DOHH2 (cell line): Measurements from ENCODE around the gene L3MBTL4.

Experiments
- H3F3A ChIP-seq: fragments of 200-600 bp; sonication (generic), shearing (Covaris generic); 2 replicates; pipeline ENCODE4 v1.6.0; 2016; ENCODE audit warnings: antibody characterized with exemption, mild to moderate bottlenecking; ENCODE audit not compliant: control insufficient read depth, insufficient read depth
- H3K27ac ChIP-seq: fragments of 200-600 bp; sonication (generic); 2 replicates; pipeline ENCODE4 v1.5.1; 2014; ENCODE audit warnings: low read depth, mild to moderate bottlenecking, low read length, moderate library complexity
- H3K27me3 ChIP-seq: fragments of 200-600 bp; sonication (generic); 2 replicates; pipeline ENCODE4 v1.6.1; 2014; ENCODE audit warnings: mild to moderate bottlenecking, low read length, mixed read lengths; ENCODE audit not compliant: control insufficient read depth
- H3K36me3 ChIP-seq: fragments of 200-600 bp; sonication (generic); 2 replicates; pipeline ENCODE4 v1.6.1; 2014; ENCODE audit warnings: mild to moderate bottlenecking, low read length, moderate library complexity, mixed read lengths; ENCODE audit not compliant: control insufficient read depth
- H3K4me1 ChIP-seq: fragments of 200-600 bp; sonication (generic); 2 replicates; pipeline ENCODE4 v1.6.1; 2014; ENCODE audit warnings: mild to moderate bottlenecking, low read length, mixed read lengths; ENCODE audit not compliant: control insufficient read depth
- H3K4me2 ChIP-seq: fragments of 200-600 bp; sonication (generic); 2 replicates; pipeline ENCODE4 v1.6.0; 2014; ENCODE audit warnings: mild to moderate bottlenecking, low read length, moderate library complexity
- H3K4me3 ChIP-seq: fragments of 200-600 bp; sonication (generic); 2 replicates; pipeline ENCODE4 v1.5.1; 2014; ENCODE audit warnings: mild to moderate bottlenecking, low read length, mixed read lengths
- H3K79me2 ChIP-seq: fragments of 200-600 bp; sonication (generic); 2 replicates; pipeline ENCODE4 v1.6.1; 2014; ENCODE audit warnings: mild to moderate bottlenecking, low read length, mixed read lengths; ENCODE audit not compliant: control insufficient read depth
- H3K9me2 ChIP-seq: fragments of 200-600 bp; sonication (generic); replicated peaks from 2 replicates; pipeline ENCODE4 v1.6.1; 2014; ENCODE audit warnings: mild to moderate bottlenecking, low read length, mixed read lengths; ENCODE audit not compliant: control insufficient read depth
- H3K9me3 ChIP-seq: fragments of 200-600 bp; sonication (generic); 2 replicates; pipeline ENCODE4 v1.6.1; 2014; ENCODE audit warnings: antibody characterized with exemption, low read length, mixed read lengths; ENCODE audit not compliant: control insufficient read depth, insufficient read depth
- H4K20me1 ChIP-seq: fragments of 200-600 bp; sonication (generic); 2 replicates; pipeline ENCODE4 v1.6.0; 2014; ENCODE audit warnings: low read depth, mild to moderate bottlenecking, antibody characterized with exemption, low read length, moderate library complexity; ENCODE audit not compliant: control insufficient read depth, insufficient read depth
- CTCF ChIP-seq: fragments of 200-600 bp; sonication (generic); IDR thresholded peaks from one replicate; pipeline ENCODE4 v1.5.1; 2014; ENCODE audit warnings: antibody characterized with exemption, mild to moderate bottlenecking, low read depth, low read length; ENCODE audit not compliant: poor library complexity, severe bottlenecking
- EZH2phosphoT487 ChIP-seq: fragments of 200-600 bp; sonication (generic); IDR thresholded peaks from 2 replicates; pipeline ENCODE4 v1.6.1; 2017; ENCODE audit warnings: borderline replicate concordance, mild to moderate bottlenecking, antibody characterized with exemption, low read length, moderate library complexity, mixed read lengths

Gene L3MBTL4

DNA sequence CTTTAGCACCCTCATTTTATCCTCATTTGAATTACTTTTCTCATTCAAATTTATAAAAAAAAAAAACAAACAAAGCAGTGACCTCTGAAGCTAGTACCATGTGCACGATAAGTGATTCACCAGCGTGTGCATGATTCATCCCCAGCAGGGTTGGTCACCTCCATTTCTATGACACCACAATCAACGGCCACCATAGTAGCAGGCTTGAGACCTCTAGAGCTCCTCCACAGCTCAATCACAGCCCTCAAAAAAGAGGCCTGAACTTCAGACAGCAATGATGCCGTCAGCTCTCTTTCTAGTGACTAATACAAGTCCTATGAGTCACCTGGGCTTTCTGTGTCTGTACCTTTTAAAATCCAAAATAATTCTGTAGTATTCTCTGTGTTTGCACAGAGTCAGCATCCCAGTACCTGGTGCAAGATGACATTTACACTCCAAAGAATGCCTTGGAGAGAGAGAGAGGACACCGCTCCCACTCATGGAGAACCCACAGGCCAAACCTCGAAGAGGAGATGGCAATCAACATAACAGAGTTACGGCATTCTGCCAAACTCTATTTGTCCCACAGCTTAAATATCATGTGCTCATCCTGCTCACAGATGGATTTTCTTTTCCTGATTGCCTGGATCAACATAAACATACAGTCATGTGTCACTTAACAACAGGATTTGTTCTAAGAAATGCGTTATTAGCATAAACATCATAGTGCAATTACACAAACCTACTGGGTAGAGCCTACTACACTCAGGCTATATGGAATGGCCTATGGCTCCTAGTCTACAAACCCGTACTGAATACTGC, 58.7 kb downstream of the L3MBTL4 start:
- Histone ChIP-seq H3K9me3 (no peaks in the 10 kb centered on the region), H3K4me1 (no peaks in the 10 kb centered on the region)

GRCh38 chr18:6352275-6352674, 62.4 kb downstream of the L3MBTL4 start:
- Histone ChIP-seq H3K4me3 (no peak overlapping the region), H3F3A (no peaks in the 10 kb centered on the region), H3K27ac (no peak overlapping the region), H3K4me1 (no peaks in the 10 kb centered on the region), H3K36me3 (no peaks in the 10 kb centered on the region), H3K9me3 (no peaks in the 10 kb centered on the region), H3K4me2 (no peak overlapping the region), H4K20me1 (no peaks in the 10 kb centered on the region), H3K9me2 (no peaks in the 10 kb centered on the region), H3K27me3 (no peaks in the 10 kb centered on the region), H3K79me2 (no peaks in the 10 kb centered on the region)
- no peak for TF ChIP-seq CTCF
- no peak for TF ChIP-seq EZH2phosphoT487

More for the DNA sequence above, 58.7 kb downstream of the L3MBTL4 start:
- no peaks in the 10 kb centered on the region for H4K20me1 ChIP-seq
- no peaks in the 10 kb centered on the region for H3K79me2 ChIP-seq
- no peak for TF ChIP-seq EZH2phosphoT487
- no peak for TF ChIP-seq CTCF
- no peaks in the 10 kb centered on the region for H3K36me3 ChIP-seq
- no peak overlapping the region for H3K4me3 ChIP-seq
- no peaks in the 10 kb centered on the region for H3K9me2 ChIP-seq
- H3F3A ChIP-seq: no peaks in the 10 kb centered on the region
- H3K4me2 ChIP-seq: no peak overlapping the region
- no peaks in the 10 kb centered on the region for H3K27me3 ChIP-seq
- no peak overlapping the region for H3K27ac ChIP-seq

DNA sequence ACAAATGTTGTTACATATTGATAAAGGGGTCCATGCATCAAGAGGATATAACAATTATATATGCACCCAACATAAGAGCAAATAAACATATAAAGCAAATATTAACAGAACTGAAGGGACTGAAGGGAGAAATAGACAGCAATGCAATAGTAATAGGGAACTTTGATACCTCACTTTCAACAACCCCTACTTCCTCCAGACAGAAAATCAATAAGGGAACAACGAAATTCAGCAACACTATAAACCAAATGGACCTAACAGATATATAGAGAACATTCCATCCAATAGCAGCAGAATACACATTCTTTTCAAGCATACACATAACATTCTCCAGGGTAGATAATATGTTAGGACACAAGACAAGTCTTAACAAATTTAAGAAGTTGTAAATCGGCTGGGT, 71.7 kb downstream of the L3MBTL4 start:
- no peaks in the 10 kb centered on the region for H3K9me3 ChIP-seq
- no peak overlapping the region for H3K4me3 ChIP-seq
- H3K4me2 ChIP-seq: no peak overlapping the region
- H3K79me2 ChIP-seq: no peaks in the 10 kb centered on the region
- no peaks in the 10 kb centered on the region for H3K36me3 ChIP-seq
- no peaks in the 10 kb centered on the region for H3K27me3 ChIP-seq
- H3K4me1 ChIP-seq: no peaks in the 10 kb centered on the region
- H3K27ac ChIP-seq: no peak overlapping the region
- no peaks in the 10 kb centered on the region for H3F3A ChIP-seq
- TF ChIP-seq EZH2phosphoT487: no peak
- TF ChIP-seq CTCF: no peak
- no peaks in the 10 kb centered on the region for H4K20me1 ChIP-seq
- no peaks in the 10 kb centered on the region for H3K9me2 ChIP-seq
